ENCODE results near the gene TSGA10IP.

TSGA10IP gene

DNA sequence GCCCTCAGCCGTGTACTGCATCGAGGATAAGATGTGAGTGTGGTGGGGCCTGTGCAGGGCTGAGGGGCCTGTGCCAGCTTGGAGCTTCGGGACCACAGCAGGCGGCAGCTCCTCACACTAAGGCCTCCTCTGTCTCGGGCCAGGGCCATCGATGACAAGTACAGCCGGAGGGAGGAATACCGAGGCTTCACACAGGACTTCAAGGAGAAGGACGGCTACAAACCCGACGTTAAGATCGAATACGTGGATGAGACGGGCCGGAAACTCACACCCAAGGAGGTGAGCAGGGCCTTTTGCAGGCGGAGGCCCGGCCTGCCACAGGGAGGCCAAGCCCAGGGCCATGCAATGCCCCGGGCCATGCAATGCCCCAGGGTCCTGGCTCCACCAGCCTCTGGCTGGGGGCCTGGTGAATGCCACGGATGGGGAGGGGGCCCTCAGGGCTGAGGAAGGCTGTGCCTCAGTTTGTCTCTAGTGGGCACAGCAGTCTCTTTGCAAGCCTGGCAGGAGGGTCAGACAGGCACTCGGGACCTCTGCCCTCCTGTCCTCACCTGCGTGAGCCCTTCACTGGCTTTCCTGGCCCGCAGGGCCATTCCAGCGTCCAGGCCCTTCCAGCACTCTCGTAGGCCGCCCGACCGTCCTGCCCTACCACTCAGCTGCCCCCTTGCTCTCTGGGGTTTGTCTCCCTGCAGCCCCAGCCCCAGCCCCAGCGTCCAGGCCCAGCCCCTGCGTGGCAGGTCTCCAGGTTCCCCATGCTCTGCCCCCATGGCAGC, 32.5 kb downstream of the TSGA10IP start:
- DNase-seq, result no peak

DNA sequence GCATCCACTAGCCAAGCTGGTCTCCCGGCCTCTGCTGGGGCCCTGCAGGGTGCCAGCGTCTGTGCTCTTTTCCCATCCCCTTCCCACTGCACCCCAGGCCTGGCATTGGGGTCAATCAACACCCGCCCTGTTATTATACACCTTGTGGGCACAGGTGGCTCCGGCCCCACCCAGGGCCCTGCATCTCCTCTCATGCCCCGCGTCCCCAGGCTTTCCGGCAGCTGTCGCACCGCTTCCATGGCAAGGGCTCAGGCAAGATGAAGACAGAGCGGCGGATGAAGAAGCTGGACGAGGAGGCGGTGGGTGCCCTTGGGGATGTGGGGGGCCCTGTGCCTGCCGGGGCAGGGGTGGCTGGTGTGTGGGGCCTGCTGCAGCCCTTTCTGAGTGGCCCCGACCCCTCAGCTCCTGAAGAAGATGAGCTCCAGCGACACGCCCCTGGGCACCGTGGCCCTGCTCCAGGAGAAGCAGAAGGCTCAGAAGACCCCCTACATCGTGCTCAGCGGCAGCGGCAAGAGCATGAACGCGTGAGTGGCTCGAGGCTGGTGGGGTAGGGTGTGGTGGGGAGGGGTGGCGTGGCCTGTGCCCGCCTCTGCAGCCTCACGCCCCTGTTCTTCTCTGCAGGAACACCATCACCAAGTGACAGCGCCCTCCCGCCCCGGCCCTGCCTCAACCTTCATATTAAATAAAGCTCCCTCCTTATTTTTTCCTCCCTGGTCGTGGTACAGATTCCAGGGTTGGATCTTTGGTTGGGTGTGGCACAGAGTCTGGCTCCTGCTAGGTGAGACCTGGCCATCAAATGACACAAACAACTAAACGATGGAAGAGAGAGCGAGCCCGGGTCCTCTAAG, 33.3 kb downstream of the TSGA10IP start:
- DNase-seq, result no peak

DNA sequence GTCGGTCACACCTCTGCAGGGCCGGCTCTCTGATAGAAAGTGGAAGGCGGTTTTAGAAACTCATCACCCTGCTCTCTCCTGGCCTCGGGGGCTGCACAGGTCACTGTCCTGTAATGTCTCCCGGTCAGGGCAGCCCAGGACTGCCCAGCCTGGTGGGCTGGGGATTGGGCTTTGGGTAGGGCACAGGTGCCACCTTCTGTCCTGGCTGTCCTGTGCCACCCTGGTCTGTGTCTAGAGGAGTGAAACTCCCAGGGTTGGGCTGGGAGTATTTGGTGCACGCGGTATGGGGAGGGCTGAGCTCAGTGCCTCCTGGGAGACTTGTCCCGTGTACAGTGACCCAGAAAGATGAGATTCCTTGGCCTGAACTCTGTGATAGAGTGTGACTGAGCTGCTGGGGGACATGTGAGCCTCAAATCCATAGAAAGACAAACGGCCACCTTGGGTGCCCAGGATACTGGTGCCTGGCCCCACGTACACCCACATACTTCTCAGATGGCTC, 34.0 kb downstream of the TSGA10IP start:
- DNase-seq, result no peak

DNA sequence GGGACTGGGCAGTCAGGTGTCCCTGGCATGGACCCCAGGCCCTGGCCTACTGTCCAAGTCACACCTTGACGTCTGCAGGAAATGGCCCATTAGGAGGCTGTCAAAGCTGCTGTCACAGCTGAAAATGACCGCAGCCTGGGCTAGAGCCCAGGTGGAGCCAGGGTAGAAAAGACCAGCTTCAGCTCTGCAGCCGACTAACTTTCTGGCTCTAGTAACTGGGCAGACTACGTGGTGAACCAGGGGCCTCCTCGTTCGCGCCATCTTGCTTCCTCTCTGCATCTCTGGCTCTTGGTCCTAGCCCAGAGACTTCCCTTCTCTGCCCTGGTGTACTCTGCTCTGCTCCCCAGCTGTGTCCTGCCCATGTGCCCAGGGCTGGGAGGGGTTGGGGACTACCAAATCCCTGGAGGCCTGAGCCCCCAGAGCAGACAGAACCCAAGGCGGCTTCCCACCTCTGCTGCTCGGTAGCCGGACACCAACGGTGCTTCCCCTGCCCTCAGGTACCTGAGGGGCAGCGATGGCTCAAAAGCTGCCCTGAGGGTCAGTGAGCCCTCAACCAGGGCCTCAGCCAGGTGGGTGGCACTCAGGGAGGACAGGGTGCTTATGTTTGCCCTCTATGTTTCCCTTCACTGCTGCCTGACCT, 35.9 kb downstream of the TSGA10IP start:
- no peak for DNase-seq

DNA sequence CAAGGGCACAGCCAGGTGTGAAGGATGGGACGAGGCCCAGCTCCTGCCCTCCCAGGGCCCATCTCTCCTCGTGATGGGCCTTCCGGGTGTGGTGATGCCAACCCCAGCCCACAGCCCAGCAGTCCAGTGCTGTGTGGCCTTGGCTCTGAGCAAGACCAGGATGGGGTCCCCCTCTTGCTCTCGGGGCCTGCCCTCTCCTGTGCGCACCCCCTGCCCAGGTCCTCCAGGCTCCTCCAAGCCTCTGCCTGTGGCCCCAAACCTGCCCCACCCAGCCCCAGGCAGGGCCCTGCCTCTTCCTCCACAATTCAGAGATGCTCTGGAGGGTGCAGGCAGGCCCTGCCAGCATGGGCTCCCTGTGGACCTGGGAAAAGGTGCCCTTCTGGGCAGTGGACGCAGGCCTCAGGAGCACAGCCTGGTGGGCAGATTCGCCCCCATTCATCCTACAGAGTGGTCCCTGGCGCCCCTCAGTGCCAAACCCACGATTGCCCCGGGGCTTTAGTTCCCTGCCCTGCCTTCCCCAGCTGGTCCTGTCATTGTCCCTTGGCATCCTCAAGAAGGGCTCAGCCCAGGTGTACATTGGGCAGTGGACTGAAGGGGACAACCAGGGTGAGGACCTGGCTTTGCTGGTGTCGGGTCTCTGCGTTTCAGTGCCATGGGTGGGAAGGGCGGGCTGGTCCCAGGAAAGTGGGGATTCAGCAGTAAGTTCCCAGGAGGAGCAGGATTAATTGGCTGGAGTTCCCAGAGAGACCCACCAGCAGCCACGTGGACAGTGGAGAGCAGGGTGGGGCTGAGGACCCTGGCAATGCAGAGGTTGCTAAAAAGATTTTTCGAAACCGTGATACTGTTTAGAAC, 36.9 kb downstream of the TSGA10IP start:
- DNase-seq, result no peak

DNA sequence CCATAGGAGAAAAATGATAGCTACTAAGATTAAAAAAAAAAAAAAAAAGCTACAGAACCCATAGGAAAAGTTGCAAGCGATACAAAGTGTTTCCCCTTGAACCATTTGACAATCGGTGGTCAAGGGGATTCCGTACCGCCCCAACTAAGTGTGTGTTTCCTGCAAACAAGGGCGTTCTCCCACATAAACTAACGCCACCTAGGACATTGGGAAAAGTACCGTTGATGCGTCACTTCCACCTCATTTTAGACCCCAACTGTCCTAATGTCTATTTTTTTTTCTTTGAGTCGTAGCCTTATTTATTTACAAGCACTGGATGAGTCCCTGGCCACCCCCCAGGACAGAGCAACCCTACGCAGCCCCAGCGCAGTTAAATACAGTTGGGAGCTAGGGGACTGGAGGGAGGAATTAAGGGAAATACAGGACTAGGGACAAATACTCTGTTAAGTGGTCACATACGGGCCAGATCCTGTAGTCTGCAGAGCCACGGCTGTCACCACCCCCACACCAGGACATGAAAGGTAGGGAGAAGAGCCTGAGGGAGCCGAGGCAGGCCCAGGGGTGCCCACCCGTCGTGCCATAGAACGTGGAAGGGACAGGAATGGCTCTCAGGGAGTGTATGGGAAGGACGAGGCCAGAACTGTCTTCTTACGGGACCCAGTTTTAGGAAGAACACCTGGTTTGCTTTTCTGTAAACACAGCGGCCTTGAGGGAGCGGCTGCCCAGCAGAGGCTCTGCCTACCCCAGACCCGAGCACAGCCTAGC, 37.7 kb downstream of the TSGA10IP start:
- DNase-seq, result no peak

DNA sequence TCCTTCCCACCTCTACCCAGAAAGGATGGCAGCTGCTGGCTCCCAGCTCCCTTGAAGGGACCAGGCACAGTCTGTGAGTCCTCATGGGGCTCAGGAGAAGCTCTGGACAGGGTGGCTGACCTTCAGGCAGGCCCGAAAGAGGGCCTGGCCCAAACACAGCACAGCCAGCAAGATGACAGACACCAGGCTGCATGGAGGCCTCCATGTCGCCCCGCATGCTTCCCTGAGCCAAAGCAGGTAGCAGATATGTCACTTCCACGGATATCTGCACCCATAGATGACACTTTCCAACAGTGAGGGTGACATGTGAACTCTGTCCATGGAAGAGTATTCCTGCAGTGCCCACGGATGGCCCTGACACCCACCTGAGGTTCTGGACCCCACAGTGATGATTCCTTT, 38.3 kb downstream of the TSGA10IP start:
- DNase-seq, result no peak

DNA sequence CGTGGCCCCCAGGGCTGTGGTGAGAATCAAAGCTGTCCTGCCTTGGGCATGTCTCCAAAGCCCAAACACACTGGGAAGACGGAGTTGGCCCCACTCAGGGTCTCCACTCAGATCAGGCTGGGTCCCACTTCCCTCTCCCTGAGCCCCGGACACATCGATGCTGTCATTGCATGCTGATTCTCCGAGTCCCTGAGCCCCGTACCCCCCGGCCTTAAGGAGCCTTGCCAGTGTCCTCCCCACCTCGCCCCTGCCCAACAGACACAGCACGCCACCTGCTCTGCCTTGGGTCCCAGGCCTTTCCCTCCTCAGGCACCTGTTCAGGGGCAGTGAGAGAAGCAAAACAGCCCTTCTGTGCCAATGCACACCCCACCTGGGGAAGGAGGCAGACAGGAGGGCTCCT, 42.1 kb downstream of the TSGA10IP start:
- DNase-seq, result no peak

DNA sequence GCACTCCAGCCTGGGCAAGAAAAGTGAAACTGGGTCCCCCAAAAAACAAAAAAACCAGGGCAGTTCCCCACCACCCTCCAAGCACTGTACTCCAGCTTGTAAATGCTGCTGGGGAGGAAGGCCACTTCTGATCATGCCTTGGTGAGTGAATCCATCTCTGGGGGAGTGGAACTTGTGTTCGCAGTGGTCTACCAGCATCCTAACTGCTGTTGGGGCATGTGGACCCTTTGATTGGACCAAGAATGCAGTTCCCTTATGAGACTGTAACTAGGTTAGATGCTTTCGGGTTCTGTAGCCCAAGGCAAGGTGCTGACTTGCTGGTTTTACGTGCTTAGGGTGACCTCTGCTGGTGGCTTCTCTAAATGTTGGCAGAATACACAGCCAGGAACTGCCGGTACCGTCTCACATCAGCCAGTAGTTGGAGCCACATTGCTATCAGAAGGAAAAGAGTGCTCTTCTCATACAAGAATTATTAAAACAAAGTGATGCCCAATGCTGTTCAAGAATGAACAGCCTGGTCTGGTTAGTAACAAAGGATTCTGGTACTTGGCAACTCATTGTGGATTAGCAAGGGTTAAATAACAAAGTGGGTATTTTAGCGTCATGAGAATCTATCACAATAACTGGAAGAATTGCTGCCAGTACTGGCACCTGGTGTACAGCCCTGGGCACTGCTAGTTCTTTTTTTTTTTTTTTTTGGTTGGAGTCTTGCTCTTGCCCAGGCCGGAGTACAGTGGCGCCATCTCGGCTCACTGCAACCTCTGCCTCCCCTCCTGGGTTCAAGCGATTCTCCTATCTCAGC, 43.7 kb downstream of the TSGA10IP start:
- peak; percentile 72 for DNase-seq

DNA sequence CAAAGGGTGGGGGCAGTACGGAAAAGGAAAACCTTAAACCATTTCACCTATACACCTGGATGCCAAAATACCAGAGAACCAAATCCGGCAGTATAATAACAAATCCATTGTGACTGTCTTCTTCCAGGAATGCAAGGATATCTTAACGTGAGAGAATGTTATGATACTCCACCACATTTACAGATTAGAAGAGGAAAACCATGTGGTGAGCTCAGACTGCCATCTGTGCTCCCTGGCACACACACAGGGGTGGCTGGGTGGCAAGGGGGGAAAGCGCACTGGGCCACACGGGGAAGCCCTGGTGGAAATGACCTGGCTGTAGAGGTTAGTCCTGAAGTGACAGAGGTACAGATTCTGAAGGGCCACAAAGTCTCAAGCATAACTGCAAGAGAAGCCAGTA, 46.8 kb downstream of the TSGA10IP start:
- DNase-seq, result no peak

DNA sequence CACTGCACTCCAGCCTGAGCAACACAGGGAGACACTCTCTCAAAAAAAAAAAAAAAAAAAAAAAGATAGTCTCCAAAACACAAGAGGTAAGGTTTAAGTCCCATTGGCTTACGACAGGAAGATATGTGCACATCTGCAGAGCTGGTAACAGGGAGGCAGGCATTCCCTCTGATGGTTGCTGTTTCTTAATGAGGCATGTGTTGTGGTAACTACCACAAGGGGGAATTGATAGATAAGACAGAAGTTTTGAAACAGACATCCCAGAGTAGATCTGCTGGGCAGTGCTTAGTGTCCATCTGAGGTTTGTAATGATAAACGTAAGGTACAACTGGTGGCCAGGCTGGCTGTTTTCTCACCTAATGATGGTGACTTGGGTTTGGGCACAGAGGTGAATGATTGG, 52.0 kb downstream of the TSGA10IP start:
- DNase-seq, result no peak

DNA sequence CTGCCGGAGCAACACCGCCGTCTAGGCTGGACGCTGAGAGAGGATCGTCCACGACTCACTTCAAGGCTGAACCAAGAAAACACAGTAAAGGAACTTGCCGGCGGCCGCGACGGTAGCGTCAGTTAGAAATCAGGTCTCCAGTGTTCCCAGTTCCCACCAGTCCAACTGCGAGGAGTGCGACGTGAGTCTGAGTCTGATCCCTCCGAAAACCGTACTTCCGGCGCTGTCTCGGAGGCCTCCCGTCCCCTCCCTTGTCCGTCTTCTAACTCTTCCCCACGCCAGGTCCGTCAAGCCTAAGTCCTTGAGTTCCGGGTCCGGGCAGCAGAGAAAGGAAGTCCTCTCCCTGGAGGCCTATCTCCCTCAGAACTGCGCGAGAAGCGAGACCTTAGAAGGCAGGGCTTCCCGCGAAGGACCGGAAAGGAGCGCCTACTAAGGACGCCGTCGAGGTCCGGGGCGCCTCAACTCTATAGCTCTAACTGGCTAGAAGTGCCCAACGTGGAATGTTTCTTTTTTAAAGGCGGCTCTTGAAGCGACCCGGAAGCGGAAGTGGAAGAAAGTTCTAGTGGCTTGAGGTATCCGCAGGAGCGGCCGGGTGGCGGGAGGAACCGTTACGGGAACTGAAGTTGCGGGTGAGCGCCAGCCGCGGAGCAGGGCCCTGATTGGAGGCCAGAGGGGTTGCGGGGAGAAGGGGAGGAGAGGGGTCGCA, 56.8 kb downstream of the TSGA10IP start, which contains the start of the genes BANF1 and EIF1AD:
TSS of gene BANF1 (plus strand) at position 562 of the 706 bp plus-strand sequence. CDS start 748 bp downstream, outside the sequence.
TSS of gene EIF1AD (minus strand) at position 216 of the 706 bp plus-strand sequence. CDS start 1,768 bp downstream, outside the sequence.
- peak; percentile 88 for DNase-seq

DNA sequence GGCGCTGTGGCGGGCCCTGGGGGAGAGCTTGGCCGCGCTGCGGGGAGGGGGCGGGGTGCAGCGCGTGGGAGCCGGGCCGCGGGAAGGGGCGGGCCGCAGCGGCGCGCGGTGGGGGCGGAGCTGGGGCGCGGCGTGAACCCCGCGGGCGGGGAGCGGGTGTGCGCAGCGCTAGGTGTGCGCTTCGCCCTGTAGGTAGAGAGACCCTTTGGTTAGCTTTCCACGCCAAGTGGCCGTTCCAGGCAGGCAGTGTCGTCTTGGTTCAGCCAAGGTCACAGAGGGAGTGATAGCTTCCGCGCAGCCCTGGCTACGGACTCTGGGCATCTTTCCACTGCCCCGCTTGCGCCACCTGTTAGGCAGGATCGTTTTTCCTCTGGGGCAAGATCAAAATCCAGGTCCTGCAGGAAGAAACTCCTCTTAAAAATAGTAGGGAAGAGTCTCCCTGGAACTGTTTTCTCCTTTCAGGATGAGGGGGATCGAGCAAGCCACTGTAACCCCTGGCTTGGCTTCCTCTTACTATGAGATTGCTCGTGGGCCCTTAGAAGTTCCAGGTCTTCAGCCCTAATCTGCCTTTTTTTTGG, 57.5 kb downstream of the TSGA10IP start:
- DNase-seq, result no peak

DNA sequence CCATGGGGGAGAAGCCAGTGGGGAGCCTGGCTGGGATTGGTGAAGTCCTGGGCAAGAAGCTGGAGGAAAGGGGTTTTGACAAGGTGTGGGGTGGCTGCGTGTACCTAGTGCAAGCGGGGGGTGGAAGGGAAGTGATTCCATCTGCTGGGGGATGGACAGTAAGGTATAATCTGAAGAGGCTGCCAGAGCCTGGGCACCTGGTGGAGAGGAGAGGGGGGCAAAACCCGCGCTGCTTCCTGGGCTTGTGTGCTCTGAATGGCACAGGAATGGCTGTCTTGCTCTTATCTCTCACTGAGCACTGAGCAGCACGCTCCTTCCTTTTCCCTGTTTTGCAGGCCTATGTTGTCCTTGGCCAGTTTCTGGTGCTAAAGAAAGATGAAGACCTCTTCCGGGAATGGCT, 58.0 kb downstream of the TSGA10IP start:
- no peak for DNase-seq

DNA sequence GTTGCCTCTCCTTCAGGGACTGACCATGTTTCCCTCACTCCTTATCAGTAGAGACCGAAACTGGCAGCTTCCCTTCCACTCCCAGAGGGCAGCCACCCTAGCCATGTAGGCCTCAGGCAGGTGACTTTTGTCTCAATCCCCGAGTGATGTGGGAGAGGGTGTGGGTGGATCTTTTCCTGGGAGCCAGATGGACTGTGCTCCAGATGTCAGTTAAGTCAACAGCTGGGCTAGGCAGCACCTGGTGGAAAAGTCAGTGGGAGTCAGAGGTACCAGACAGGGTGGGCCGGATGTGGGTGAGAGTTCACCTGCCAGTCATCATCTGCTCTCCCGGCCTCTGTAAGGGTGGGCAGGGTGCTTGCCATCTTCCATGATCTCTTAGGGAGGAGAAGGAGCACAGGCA, 58.9 kb downstream of the TSGA10IP start:
- DNase-seq, result no peak

DNA sequence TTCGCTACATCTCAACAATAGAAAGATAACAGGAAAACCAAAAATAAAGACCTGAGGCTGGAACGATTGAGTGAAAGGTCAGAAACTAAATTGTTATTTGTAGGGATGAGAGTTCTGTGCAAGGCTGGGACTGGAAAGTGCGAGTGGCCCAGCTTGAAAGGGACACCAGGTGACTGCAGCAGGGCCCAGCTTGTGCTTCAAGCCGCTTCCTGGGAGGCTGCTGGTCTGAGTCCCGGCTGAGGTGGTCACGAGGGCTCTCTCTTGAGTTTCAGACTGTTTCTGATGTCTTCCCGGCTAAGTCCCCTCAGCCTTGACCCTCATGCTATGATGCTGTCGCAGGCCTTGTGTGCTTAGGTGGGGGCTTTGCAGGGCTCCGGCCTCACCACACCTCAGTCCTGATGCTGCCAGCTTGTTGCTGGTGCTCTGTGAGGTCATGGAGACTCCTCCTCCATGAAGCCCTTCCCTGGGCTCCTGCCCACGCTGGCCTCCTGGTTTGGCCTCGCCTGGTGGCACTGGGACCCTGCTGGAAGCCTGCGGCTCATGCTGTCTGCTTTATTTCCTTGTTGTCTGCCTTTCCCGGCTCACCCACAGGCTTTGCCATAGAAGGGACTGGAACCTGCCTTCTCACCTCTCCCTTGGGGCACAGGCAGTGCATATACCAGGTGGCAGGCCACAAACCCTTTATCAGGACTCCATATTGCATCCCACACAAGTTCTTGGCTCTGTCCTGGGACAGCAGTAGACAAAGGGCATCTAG, 61.0 kb downstream of the TSGA10IP start:
- DNase-seq, result no peak

DNA sequence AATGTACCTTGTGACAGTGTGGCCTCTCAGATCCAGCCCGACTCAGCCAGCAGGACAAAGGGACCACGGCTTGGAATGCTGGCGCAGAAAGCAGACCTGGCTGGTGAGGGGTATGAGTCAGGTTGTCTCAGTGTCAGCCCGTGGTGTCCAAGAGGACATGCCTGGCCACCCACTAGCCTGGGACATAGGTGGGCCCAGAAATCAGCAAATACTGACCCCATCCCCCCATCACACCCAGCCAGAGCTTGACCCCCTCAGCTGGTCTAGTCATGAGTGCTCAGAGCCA, 61.6 kb downstream of the TSGA10IP start:
- no peak for DNase-seq

DNA sequence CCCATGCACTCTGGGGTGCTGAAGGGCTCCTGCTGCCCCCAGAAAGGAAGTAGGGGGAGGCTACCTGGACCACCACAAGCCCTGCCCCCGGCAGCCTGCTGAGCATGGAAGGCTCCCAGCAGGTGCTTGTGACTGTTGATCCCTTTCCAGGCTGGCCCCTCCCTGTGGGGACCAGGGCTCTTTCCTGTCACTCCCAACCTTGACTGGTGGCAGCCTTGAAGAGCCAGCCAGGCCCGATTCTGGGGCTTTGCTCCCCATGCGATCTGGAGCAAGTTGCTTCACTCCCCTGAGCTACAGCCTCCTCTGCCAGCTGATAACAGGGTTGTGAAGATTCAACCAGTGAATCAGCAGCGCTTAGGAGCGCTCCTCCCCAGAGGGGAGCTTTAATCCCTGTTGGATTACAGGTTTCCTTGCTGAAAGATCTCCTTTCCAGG, 61.9 kb downstream of the TSGA10IP start:
- DNase-seq, result no peak

DNA sequence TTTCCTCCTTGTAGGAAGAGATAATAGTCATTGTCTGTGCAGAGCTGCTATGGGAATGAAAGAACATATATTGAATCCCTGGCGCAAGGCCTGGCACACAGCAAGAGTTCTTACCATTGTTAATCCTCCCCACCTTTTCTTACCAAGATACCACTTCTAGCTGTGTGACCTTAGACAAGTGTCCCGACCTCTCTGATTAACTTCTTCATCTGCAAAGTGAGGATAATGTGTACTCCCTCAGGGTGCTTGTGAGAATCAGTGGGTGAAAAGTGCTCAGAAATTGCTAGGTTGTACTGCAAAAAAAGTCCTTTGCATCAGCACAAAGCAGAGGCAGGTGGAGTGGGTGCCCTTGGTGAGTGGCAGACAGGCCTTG, 62.8 kb downstream of the TSGA10IP start:
- no peak for DNase-seq
